GM12873 (cell line): ENCODE data around the gene CCL5.

ENCODE experiments used
- TF ChIP-seq, protein P1 (sequence below): IDR thresholded peaks from 2 replicates; pipeline ENCODE4 v1.5.1; 2012; ENCODE audit warnings: low read depth, mild to moderate bottlenecking, moderate library complexity, low read length, control low read depth; ENCODE audit not compliant: insufficient read depth; ENCODE audit errors: missing control alignments

The CCL5 gene

DNA sequence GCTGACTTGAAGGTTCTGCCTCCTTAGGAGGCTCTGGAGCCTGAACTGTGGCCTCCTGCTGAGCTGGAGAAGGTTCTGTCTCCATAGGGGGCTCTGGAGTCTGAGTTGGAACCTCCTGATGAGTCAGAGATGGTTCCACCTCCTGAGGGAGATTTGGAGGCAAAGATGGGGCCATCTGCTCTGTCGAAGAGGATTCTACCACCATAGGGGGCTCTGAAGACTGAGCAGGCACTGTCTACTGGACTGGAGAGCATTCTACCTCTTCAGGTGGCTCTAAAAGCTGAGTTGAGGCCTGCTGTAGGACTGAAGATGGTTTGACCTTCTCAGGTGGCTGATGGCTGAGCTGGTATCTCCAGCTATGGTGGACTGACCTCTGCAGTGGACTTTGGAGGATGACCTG is 34.2 kb upstream of the CCL5 start:
- TF ChIP-seq, protein P1, sequence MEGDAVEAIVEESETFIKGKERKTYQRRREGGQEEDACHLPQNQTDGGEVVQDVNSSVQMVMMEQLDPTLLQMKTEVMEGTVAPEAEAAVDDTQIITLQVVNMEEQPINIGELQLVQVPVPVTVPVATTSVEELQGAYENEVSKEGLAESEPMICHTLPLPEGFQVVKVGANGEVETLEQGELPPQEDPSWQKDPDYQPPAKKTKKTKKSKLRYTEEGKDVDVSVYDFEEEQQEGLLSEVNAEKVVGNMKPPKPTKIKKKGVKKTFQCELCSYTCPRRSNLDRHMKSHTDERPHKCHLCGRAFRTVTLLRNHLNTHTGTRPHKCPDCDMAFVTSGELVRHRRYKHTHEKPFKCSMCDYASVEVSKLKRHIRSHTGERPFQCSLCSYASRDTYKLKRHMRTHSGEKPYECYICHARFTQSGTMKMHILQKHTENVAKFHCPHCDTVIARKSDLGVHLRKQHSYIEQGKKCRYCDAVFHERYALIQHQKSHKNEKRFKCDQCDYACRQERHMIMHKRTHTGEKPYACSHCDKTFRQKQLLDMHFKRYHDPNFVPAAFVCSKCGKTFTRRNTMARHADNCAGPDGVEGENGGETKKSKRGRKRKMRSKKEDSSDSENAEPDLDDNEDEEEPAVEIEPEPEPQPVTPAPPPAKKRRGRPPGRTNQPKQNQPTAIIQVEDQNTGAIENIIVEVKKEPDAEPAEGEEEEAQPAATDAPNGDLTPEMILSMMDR = no peak

DNA sequence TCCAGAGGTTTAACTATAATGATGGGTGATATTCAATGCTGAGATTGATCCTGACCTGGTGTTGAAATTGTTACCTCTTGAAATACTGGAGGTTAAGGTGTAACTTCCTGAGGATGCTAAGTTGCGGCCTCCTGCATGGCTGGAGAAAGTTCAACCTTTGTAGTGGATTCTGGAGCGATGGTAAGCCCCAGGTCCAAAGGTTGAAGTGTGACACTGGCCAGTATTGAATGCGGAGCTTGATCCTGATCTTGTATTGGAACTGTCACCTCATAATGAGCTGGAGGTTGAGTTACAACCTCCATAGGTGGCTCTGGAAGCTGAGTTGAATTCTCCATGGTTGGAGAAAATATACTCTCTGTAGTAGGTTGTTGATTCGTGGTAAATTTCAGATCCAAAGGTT is 33.4 kb upstream of the CCL5 start:
- TF ChIP-seq, protein P1 = no peak

DNA sequence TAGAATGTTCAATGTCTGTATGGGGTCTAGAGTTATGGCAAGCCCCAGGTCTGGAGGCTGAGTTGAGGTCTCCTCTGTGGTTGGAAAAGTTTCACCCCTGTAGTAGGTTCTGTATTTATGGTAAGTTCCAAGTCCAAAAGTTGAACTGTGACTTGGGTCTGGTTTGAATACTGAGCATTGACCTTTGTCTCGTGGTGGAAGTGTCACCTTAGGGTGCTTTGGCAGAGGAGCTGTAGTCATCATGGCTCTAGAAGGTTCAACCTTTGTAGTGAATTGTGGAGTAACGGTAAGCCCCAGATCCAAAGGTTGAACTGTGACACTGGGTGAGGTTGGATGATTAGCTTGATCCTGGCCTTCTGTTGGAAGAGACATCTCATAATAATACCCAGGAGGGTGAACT is 32.8 kb upstream of the CCL5 start:
- TF ChIP-seq, protein P1 = no peak

DNA sequence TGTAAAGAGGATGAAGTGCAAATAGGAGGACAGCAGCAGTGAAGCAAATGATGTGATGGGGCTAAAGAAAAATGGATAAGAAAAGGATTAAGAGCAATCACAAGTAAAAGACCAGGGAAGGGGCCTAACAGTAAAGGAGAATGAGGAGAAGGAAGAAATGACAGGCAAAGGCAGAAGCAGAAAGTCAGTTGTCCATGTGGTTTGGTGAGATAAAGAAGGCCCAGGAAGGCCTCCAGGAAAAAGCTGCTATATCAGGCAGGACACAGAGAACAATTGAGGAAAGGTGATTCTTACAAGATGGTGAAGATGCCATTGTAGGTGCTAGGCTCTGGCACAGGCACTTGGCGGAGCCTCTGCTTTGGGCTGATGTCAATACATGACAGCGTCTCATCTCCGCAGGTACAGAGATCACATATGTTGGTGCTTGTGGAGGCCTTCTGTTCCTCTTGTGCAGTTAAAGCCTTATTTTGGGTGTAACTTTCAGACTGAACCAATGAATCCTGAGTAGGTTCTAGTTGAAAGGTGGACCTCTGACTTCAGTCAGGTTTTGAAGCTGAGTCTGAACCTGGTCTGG is 32.3 kb upstream of the CCL5 start:
- TF ChIP-seq, protein P1 = no peak

DNA sequence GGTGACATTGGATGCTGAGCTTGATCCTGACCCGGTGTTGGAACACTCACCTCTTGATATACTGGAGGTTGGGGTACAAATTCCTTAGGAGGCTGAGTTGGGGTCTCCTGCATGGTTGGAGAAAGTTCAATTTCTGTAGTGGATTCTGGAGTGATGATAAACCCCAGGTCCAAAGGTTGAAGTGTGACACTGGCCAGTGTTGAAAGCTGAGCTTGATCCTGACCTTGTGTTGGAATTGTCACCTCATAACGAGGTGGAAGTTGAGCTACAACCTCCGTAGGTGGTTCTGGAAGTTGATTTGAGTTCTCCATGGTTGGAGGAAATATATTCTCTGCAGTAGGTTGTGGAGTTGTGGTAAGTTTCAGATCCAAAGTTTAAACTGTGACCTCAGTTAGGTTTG is 29.2 kb upstream of the CCL5 start:
- TF ChIP-seq, protein P1 = no peak

DNA sequence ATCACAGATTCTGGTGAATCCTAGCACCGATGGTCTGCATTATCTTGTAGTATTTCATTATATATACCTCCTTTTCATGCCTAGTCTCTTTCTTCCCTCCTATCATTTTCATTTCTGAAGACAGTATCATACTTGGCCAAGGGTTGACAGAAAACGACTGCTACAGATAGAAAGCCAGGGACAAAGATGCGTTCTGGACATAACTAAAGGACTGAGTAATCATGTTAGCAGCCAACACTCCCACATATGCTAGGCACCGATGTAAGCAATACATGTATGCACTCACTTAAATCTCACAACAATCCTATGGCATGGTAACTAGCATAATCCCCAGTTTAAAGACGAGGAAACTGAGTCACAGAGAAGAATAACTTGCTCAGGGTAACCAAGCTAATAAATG is 27.5 kb upstream of the CCL5 start:
- TF ChIP-seq, protein P1 = no peak

DNA sequence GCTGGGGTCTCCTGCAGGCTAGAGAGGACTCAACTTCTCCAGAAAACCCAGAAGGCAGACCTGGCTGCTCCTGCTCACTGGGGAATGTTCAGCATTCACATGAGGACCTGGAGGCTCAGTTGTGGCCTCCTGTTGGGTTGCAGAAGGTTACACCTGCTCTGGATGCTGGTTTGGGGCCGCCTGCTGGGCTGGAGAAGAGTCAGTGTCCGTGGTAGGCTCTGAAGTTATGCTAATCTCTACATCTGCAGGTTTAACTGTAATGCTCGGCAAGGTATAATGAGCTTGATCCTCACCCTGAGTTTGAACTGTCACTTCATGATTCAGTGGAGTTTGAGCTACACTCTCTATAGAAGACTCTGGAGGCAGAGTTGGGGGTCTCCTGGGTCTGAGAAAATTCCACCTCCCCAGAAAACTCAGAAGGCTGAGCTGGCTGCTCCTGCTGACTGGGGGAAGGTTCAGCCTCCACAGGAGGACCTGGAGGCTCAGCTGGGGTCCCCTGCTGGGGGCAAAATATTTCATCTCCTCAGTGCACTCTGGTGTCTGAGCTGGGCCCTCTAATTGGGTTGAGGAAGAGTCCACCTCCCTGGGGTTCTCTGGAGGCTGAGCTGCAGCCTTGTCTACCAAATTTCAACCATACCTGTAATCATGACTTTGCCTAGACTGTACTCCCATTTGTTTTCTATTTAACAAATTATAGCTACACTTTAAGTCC is 26.9 kb upstream of the CCL5 start:
- TF ChIP-seq, protein P1 = no peak
